ENCODE results near the gene MIEF1. TPM values are rescaled to one million over a fixed set of nuclear protein-coding genes. Genes with fewer than 3 reads are reported as not detected.

Gene MIEF1
- total RNA-seq, 1 experiment from 2014 or later = 23.2 TPM

DNA sequence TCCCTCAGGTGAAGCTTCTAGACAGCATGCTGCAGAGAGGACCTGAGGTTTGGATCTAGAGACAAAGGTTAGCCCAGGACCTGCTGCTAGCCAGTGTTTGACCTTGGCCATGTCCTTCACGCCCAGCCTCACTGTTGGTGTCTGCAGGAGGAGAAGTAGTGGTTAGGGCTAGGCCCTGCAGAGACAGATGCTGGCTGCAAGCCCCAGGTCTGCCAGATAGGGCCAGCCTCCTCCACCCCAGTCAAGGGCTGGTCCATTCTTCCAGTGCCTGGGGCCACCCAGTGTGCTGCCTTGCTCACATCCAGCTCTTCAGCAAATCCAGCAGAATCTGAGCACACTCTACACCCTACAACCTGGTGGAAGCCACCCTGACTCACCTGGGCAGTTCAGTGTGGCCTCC is 21.5 kb upstream of the MIEF1 start:
- H3K79me2 ChIP-seq (ENCODE audit: low read length) = peaks cover 67% of the 10 kb centered on the region
- no peak overlapping the region for H3K27ac ChIP-seq (ENCODE audit: low read length)
- no peak overlapping the region for H2AFZ ChIP-seq (ENCODE audit: low read length)
- peaks cover 63% of the 10 kb centered on the region for H3K36me3 ChIP-seq (ENCODE audit: insufficient read depth, low read length)
- no peaks in the 10 kb centered on the region for H3K9me3 ChIP-seq (ENCODE audit: low read length)
- no peak overlapping the region for H3K9ac ChIP-seq (ENCODE audit: low read length)
- H3K27me3 ChIP-seq (ENCODE audit: low read length) = no peaks in the 10 kb centered on the region
- no peak for DNase-seq
- peaks cover 77% of the 10 kb centered on the region for H4K20me1 ChIP-seq (ENCODE audit: insufficient read depth, low read depth, low read length)
- H3K4me3 ChIP-seq (ENCODE audit: low read length) = no peak overlapping the region
- H3K9me2 ChIP-seq (replicated peaks; ENCODE audit: insufficient read depth, low read length) = no peaks in the 10 kb centered on the region
- H3K4me2 ChIP-seq (ENCODE audit: low read depth, low read length, poor library complexity, severe bottlenecking) = no peak overlapping the region
- H3K4me1 ChIP-seq (ENCODE audit: low read length) = peaks cover 8% of the 10 kb centered on the region

DNA sequence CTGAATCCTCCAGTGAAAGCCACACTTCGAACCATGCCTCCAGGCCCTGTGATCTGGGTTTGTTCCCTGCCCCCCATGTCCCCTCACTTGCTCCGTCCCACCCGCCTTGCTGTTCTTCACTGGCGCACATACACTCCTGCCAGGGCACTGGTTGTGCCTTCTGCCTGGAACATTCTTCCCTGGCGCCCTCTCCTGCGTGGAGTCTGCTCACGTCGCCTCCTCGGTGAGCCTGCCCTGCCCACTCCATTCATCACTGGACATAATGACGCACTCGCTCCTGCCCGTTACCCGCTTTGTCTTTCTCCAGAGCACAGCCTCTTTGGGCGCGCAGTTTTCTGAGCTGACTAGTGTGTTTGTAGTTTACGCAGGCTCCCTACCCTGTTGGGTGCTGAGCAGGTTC is 21.0 kb upstream of the MIEF1 start:
- Histone ChIP-seq H3K9ac (ENCODE audit: low read length) (no peak overlapping the region), H3K27ac (ENCODE audit: low read length) (no peak overlapping the region), H3K9me2 (replicated peaks; ENCODE audit: insufficient read depth, low read length) (no peaks in the 10 kb centered on the region), H3K4me2 (ENCODE audit: low read depth, low read length, poor library complexity, severe bottlenecking) (no peak overlapping the region), H3K79me2 (ENCODE audit: low read length) (peaks cover 65% of the 10 kb centered on the region), H4K20me1 (ENCODE audit: insufficient read depth, low read depth, low read length) (peaks cover 76% of the 10 kb centered on the region), H3K36me3 (ENCODE audit: insufficient read depth, low read length) (peaks cover 58% of the 10 kb centered on the region), H3K4me3 (ENCODE audit: low read length) (no peak overlapping the region), H3K4me1 (ENCODE audit: low read length) (peaks cover 3% of the 10 kb centered on the region), H3K9me3 (ENCODE audit: low read length) (no peaks in the 10 kb centered on the region), H2AFZ (ENCODE audit: low read length) (no peak overlapping the region), H3K27me3 (ENCODE audit: low read length) (no peaks in the 10 kb centered on the region)
- DNase-seq = no peak

DNA sequence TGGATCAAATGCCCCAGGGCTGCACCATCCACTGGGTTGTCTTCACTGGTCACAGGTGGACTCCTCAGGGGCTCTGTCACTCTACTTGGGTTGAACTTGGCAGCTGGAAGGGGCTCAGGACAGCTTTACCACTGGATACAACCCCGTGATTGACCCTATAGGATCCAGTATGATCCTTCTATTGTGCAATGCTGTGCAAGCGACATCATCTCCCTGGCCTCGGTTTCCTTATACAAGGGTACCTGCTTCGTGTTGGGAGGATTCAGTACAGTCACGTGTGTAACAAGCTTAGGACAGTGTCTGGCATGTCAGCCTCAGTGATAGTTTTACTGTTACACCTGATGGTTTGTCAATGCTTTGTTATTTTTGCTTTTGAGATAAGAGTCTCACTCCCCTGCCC is 20.5 kb upstream of the MIEF1 start:
- no peak overlapping the region for H3K27ac ChIP-seq (ENCODE audit: low read length)
- H3K79me2 ChIP-seq (ENCODE audit: low read length) = peaks cover 60% of the 10 kb centered on the region
- H3K9ac ChIP-seq (ENCODE audit: low read length) = no peak overlapping the region

GRCh38 chr22:39482768-39483167 is 19.3 kb upstream of the MIEF1 start:
- H3K9ac ChIP-seq (ENCODE audit: low read length) = no peak overlapping the region

More for the DNA sequence above, 20.5 kb upstream of the MIEF1 start:
- no peak overlapping the region for H2AFZ ChIP-seq (ENCODE audit: low read length)
- DNase-seq = no peak
- no peaks in the 10 kb centered on the region for H3K9me2 ChIP-seq (replicated peaks; ENCODE audit: insufficient read depth, low read length)
- H3K36me3 ChIP-seq (ENCODE audit: insufficient read depth, low read length) = peaks cover 52% of the 10 kb centered on the region
- H3K4me2 ChIP-seq (ENCODE audit: low read depth, low read length, poor library complexity, severe bottlenecking) = no peak overlapping the region
- no peaks in the 10 kb centered on the region for H3K27me3 ChIP-seq (ENCODE audit: low read length)
- H3K9me3 ChIP-seq (ENCODE audit: low read length) = no peaks in the 10 kb centered on the region
- H4K20me1 ChIP-seq (ENCODE audit: insufficient read depth, low read depth, low read length) = peaks cover 71% of the 10 kb centered on the region
- H3K4me3 ChIP-seq (ENCODE audit: low read length) = no peak overlapping the region
- no peaks in the 10 kb centered on the region for H3K4me1 ChIP-seq (ENCODE audit: low read length)

DNA sequence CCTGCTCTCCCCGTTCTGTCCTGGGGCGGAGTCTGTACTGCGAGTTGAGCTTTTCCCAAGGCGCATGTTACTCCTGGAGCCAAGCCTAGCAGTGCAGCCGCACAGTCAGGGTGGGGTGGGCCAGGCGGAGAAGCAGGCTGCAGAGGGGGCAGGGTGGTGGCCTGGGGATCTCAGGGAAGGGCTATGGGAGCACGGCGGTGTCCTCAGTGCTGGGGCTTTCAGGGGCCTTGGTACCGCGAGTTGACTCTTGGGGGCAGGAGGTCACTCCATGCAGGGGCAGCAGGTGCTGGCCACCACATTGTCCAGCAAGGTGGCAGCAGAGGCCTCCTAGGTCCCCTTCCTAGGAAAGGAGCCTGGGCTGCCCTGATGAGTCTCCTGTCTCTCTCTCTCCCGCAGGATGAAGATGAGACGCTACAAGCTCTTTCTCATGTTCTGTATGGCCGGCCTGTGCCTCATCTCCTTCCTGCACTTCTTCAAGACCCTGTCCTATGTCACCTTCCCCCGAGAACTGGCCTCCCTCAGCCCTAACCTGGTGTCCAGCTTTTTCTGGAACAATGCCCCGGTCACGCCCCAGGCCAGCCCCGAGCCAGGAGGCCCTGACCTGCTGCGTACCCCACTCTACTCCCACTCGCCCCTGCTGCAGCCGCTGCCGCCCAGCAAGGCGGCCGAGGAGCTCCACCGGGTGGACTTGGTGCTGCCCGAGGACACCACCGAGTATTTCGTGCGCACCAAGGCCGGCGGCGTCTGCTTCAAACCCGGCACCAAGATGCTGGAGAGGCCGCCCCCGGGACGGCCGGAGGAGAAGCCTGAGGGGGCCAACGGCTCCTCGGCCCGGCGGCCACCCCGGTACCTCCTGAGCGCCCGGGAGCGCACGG is 14.9 kb upstream of the MIEF1 start:
- Histone ChIP-seq H2AFZ (ENCODE audit: low read length) (no peak overlapping the region), H3K9me3 (ENCODE audit: low read length) (no peaks in the 10 kb centered on the region), H3K4me1 (ENCODE audit: low read length) (peaks cover 41% of the 10 kb centered on the region), H4K20me1 (ENCODE audit: insufficient read depth, low read depth, low read length) (peaks cover 48% of the 10 kb centered on the region; the same call in 1 of the 2 replicates), H3K4me3 (ENCODE audit: low read length) (no peak overlapping the region), H3K27me3 (ENCODE audit: low read length) (no peaks in the 10 kb centered on the region), H3K79me2 (ENCODE audit: low read length) (peaks cover 20% of the 10 kb centered on the region), H3K4me2 (ENCODE audit: low read depth, low read length, poor library complexity, severe bottlenecking) (no peak overlapping the region), H3K9ac (ENCODE audit: low read length) (no peak overlapping the region), H3K36me3 (ENCODE audit: insufficient read depth, low read length) (peaks cover 37% of the 10 kb centered on the region), H3K9me2 (replicated peaks; ENCODE audit: insufficient read depth, low read length) (no peaks in the 10 kb centered on the region), H3K27ac (ENCODE audit: low read length) (no peak overlapping the region)
- DNase-seq = no peak

More at GRCh38 chr22:39482768-39483167, 19.3 kb upstream of the MIEF1 start:
- no peak overlapping the region for H3K4me3 ChIP-seq (ENCODE audit: low read length)
- peaks cover 48% of the 10 kb centered on the region for H3K79me2 ChIP-seq (ENCODE audit: low read length)
- no peak overlapping the region for H3K4me2 ChIP-seq (ENCODE audit: low read depth, low read length, poor library complexity, severe bottlenecking)
- no peak for DNase-seq
- H4K20me1 ChIP-seq (ENCODE audit: insufficient read depth, low read depth, low read length) = peaks cover 67% of the 10 kb centered on the region
- no peak overlapping the region for H3K27ac ChIP-seq (ENCODE audit: low read length)
- peaks cover 8% of the 10 kb centered on the region for H3K4me1 ChIP-seq (ENCODE audit: low read length)
- no peak overlapping the region for H2AFZ ChIP-seq (ENCODE audit: low read length)
- no peaks in the 10 kb centered on the region for H3K27me3 ChIP-seq (ENCODE audit: low read length)
- peaks cover 48% of the 10 kb centered on the region for H3K36me3 ChIP-seq (ENCODE audit: insufficient read depth, low read length)
- no peaks in the 10 kb centered on the region for H3K9me2 ChIP-seq (replicated peaks; ENCODE audit: insufficient read depth, low read length)
- no peaks in the 10 kb centered on the region for H3K9me3 ChIP-seq (ENCODE audit: low read length)

GRCh38 chr22:39487826-39488520 is 14.1 kb upstream of the MIEF1 start:
- no peak for DNase-seq
- no peak overlapping the region for H3K27ac ChIP-seq (ENCODE audit: low read length)
- peaks cover 41% of the 10 kb centered on the region for H3K4me1 ChIP-seq (ENCODE audit: low read length)
- no peaks in the 10 kb centered on the region for H3K9me2 ChIP-seq (replicated peaks; ENCODE audit: insufficient read depth, low read length)
- no peak overlapping the region for H2AFZ ChIP-seq (ENCODE audit: low read length)
- peaks cover 47% of the 10 kb centered on the region; the same call in 1 of the 2 replicates for H4K20me1 ChIP-seq (ENCODE audit: insufficient read depth, low read depth, low read length)
- no peak overlapping the region for H3K9ac ChIP-seq (ENCODE audit: low read length)
- H3K79me2 ChIP-seq (ENCODE audit: low read length) = peaks cover 13% of the 10 kb centered on the region
- H3K36me3 ChIP-seq (ENCODE audit: insufficient read depth, low read length) = peaks cover 30% of the 10 kb centered on the region
- H3K9me3 ChIP-seq (ENCODE audit: low read length) = no peaks in the 10 kb centered on the region
- H3K27me3 ChIP-seq (ENCODE audit: low read length) = no peaks in the 10 kb centered on the region
- H3K4me2 ChIP-seq (ENCODE audit: low read depth, low read length, poor library complexity, severe bottlenecking) = no peak overlapping the region
- H3K4me3 ChIP-seq (ENCODE audit: low read length) = no peak overlapping the region

GRCh38 chr22:39488563-39489083 is 13.5 kb upstream of the MIEF1 start:
- no peak overlapping the region for H3K9ac ChIP-seq (ENCODE audit: low read length)
- H3K9me2 ChIP-seq (replicated peaks; ENCODE audit: insufficient read depth, low read length) = no peaks in the 10 kb centered on the region
- H3K79me2 ChIP-seq (ENCODE audit: low read length) = peaks cover 13% of the 10 kb centered on the region

More at GRCh38 chr22:39488563-39489083, 13.5 kb upstream of the MIEF1 start:
- Histone ChIP-seq H3K4me3 (ENCODE audit: low read length) (no peak overlapping the region), H4K20me1 (ENCODE audit: insufficient read depth, low read depth, low read length) (peaks cover 47% of the 10 kb centered on the region; the same call in 1 of the 2 replicates), H3K4me1 (ENCODE audit: low read length) (peaks cover 41% of the 10 kb centered on the region), H3K9me3 (ENCODE audit: low read length) (no peaks in the 10 kb centered on the region), H3K27ac (ENCODE audit: low read length) (no peak overlapping the region), H3K27me3 (ENCODE audit: low read length) (no peaks in the 10 kb centered on the region), H3K4me2 (ENCODE audit: low read depth, low read length, poor library complexity, severe bottlenecking) (no peak overlapping the region), H3K36me3 (ENCODE audit: insufficient read depth, low read length) (peaks cover 28% of the 10 kb centered on the region), H2AFZ (ENCODE audit: low read length) (no peak overlapping the region)
- no peak for DNase-seq
